GM23338 (cell line): ENCODE results near the gene C1orf116. TPM values are rescaled to one million over a fixed set of nuclear protein-coding genes. Genes with fewer than 3 reads are reported as not detected.

ENCODE experiments used
- ZNF462 ChIP-seq: fragments of 250-450 bp; sonication (Bioruptor Pico); IDR thresholded peaks from 2 replicates; pipeline ENCODE4 v1.5.0; 2020; ENCODE audit warnings: mild to moderate bottlenecking, moderate library complexity
- polyA plus RNA-seq: library from polyadenylated mRNA; unstranded; fragments of >200 nt; fragmentation: Nextera tagmentation; extraction: Ambion mirVana; gene quantifications from 2 replicates; pipeline ENCODE4 v1.2.1, GENCODE V29; 2016
- total RNA-seq: library from RNA; depleted of rRNA; stranded (reverse); fragments of >200 nt; shearing (Covaris generic); gene quantifications from 2 replicates; pipeline ENCODE4 v1.2.3, GENCODE V29; 2014; rRNA removed

Gene C1orf116
- total and polyA plus RNA-seq, 2 experiments from 2014 or later = 2.3 to 5.3 TPM

- no peak for TF ChIP-seq ZNF462
Observed at GRCh38 chr1:206969090-206969489, 63.5 kb downstream of the C1orf116 start (continued).

Other genes with a start within 250 kb of the C1orf116 start
- gene IL20, start 167.1 kb downstream of the C1orf116 start, total RNA-seq = not detected in 2 replicates
- gene IL20, start 167.1 kb downstream of the C1orf116 start, polyA plus RNA-seq = not detected in 2 replicates
- gene IL24, start 135.3 kb downstream of the C1orf116 start, total RNA-seq = not detected in 2 replicates
- not detected in 2 replicates for gene IL24, start 135.3 kb downstream of the C1orf116 start, polyA plus RNA-seq
- not detected in 2 replicates for gene FCMR, start 110.8 kb downstream of the C1orf116 start, total RNA-seq
- 0.43 and 0.84 TPM in 2 replicates for gene FCMR, start 110.8 kb downstream of the C1orf116 start, polyA plus RNA-seq
- gene PIGR, start 86.3 kb downstream of the C1orf116 start, total RNA-seq = not detected in 2 replicates
- gene PIGR, start 86.3 kb downstream of the C1orf116 start, polyA plus RNA-seq = not detected in 2 replicates
- not detected in 2 replicates for gene FCAMR, start 62.3 kb downstream of the C1orf116 start, total RNA-seq
- not detected in 2 replicates for gene FCAMR, start 62.3 kb downstream of the C1orf116 start, polyA plus RNA-seq
- 19.7 and 21.9 TPM in 2 replicates for gene YOD1, start 18.5 kb upstream of the C1orf116 start, total RNA-seq
- gene YOD1, start 18.5 kb upstream of the C1orf116 start, polyA plus RNA-seq = 3.9 and 4.6 TPM in 2 replicates
- 10.1 and 14.8 TPM in 2 replicates for gene PFKFB2, start 20.5 kb upstream of the C1orf116 start, total RNA-seq
- gene PFKFB2, start 20.5 kb upstream of the C1orf116 start, polyA plus RNA-seq = 3.8 and 4.9 TPM in 2 replicates
- gene C4BPB, start 56.1 kb upstream of the C1orf116 start, total RNA-seq = not detected in 2 replicates
- not detected in 2 replicates for gene C4BPB, start 56.1 kb upstream of the C1orf116 start, polyA plus RNA-seq
- gene C4BPA, start 71.5 kb upstream of the C1orf116 start, total RNA-seq = not detected in 2 replicates
- gene C4BPA, start 71.5 kb upstream of the C1orf116 start, polyA plus RNA-seq = not detected in 2 replicates